ENCODE measurements around the gene TMEM184B. TPM values are rescaled to one million over a fixed set of nuclear protein-coding genes. Genes with fewer than 3 reads are reported as not detected.
A peak's percentile ranks its signal among the peaks of the same experiment; 100 is the strongest.

Gene TMEM184B
- polyA plus RNA-seq, 1 donor (not counting 4 experiments of a cell fraction or from before 2014, with no cell fraction given) = 18.8 TPM

DNA sequence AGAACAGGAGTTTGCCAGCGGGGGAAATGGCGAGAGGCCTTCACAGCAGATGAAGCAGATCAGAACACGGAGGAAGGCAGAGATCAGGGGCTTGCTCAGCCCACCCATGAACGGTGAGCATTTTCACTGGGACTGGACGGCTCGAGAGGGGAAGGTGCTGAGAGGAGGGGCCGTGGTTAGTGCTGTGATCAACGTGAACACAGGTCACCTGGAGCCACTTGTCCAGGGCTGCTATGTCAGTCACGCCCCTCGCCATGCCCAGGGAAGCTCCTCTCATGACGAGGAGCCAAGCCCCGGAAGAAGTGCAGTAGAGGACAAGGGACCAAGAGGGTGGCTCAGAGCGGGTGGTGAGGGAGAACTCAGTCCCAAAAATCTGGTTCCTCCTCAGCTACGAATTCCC, 98.2 kb downstream of the TMEM184B start:
- Histone ChIP-seq H3K9me3 (ENCODE audit: control insufficient read depth, low read depth, low read length) (no peaks in the 10 kb centered on the region), H3K9me1 (ENCODE audit: control insufficient read depth, extremely low read depth, insufficient read depth, low read length) (no peaks in the 10 kb centered on the region), H4K20me1 (ENCODE audit: control insufficient read depth, extremely low read depth, insufficient read depth, low read length) (no peaks in the 10 kb centered on the region), H3K9ac (ENCODE audit: control insufficient read depth, extremely low read depth, insufficient read depth, low read length) (no peak overlapping the region), H3K79me2 (ENCODE audit: control insufficient read depth, insufficient read depth, low read length) (no peaks in the 10 kb centered on the region), H3K27ac (ENCODE audit: control insufficient read depth, insufficient read depth, low read length) (no peak overlapping the region), H2AFZ (ENCODE audit: control insufficient read depth, low read length) (no peak overlapping the region), H3K4me2 (ENCODE audit: control insufficient read depth, extremely low read depth, insufficient read depth, low read depth, low read length) (no peak overlapping the region), H3K4me1 (ENCODE audit: control insufficient read depth, extremely low read depth, insufficient read depth, low read length) (peaks cover 43% of the 10 kb centered on the region), H3K36me3 (ENCODE audit: control insufficient read depth in 2 of 2, extremely low read depth in 1 of 2, insufficient read depth in 2 of 2, low read length in 2 of 2) (no peaks in the 10 kb centered on the region), H3K27me3 (ENCODE audit: control insufficient read depth, extremely low read depth, insufficient read depth, low read length) (no peaks in the 10 kb centered on the region), H3K4me3 (ENCODE audit: control insufficient read depth in 2 of 3, extremely low read depth in 1 of 3, insufficient read depth in 2 of 3, low read depth in 1 of 3, low read length in 3 of 3) (no peak overlapping the region)
- dilution Hi-C loops (cut with MboI; ENCODE audit: extremely low pct_ligation_motif_present, low sequenced_read_pairs) = no loop called here
- FAIRE-seq (no peak), DNase-seq (ENCODE audit: low read depth, low spot score) (no peak)
- no peak for TF ChIP-seq EZH2 (IDR thresholded peaks at IDR 0.05; ENCODE audit: low read length)
- TF ChIP-seq, protein P1, sequence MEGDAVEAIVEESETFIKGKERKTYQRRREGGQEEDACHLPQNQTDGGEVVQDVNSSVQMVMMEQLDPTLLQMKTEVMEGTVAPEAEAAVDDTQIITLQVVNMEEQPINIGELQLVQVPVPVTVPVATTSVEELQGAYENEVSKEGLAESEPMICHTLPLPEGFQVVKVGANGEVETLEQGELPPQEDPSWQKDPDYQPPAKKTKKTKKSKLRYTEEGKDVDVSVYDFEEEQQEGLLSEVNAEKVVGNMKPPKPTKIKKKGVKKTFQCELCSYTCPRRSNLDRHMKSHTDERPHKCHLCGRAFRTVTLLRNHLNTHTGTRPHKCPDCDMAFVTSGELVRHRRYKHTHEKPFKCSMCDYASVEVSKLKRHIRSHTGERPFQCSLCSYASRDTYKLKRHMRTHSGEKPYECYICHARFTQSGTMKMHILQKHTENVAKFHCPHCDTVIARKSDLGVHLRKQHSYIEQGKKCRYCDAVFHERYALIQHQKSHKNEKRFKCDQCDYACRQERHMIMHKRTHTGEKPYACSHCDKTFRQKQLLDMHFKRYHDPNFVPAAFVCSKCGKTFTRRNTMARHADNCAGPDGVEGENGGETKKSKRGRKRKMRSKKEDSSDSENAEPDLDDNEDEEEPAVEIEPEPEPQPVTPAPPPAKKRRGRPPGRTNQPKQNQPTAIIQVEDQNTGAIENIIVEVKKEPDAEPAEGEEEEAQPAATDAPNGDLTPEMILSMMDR (optimal IDR thresholded peaks at IDR 0.05 in 1 of 3, IDR thresholded peaks at IDR 0.05 in 1 of 3, conservative IDR thresholded peaks at IDR 0.05 in 1 of 3; ENCODE audit: extremely low read depth in 1 of 3, insufficient read depth in 2 of 3, low read length in 3 of 3) = no peak

- peak overlapping the region; percentile 73 for H3K9ac ChIP-seq (ENCODE audit: control insufficient read depth, extremely low read depth, insufficient read depth, low read length)
- H3K9me3 ChIP-seq (ENCODE audit: control insufficient read depth, low read depth, low read length) = no peaks in the 10 kb centered on the region
- H3K4me2 ChIP-seq (ENCODE audit: control insufficient read depth, extremely low read depth, insufficient read depth, low read depth, low read length) = no peak overlapping the region
- H3K36me3 ChIP-seq (ENCODE audit: control insufficient read depth in 2 of 2, extremely low read depth in 1 of 2, insufficient read depth in 2 of 2, low read length in 2 of 2) = no peaks in the 10 kb centered on the region
- H3K27ac ChIP-seq (ENCODE audit: control insufficient read depth, insufficient read depth, low read length) = peak overlapping the region; percentile 86
- H2AFZ ChIP-seq (ENCODE audit: control insufficient read depth, low read length) = no peak overlapping the region
- H3K4me3 ChIP-seq (ENCODE audit: control insufficient read depth in 2 of 3, extremely low read depth in 1 of 3, insufficient read depth in 2 of 3, low read depth in 1 of 3, low read length in 3 of 3) = no peak overlapping the region
- dilution Hi-C loops (cut with MboI; ENCODE audit: extremely low pct_ligation_motif_present, low sequenced_read_pairs) = no loop called here
- H3K79me2 ChIP-seq (ENCODE audit: control insufficient read depth, insufficient read depth, low read length) = no peaks in the 10 kb centered on the region
- peaks cover 36% of the 10 kb centered on the region for H3K4me1 ChIP-seq (ENCODE audit: control insufficient read depth, extremely low read depth, insufficient read depth, low read length)
- H3K27me3 ChIP-seq (ENCODE audit: control insufficient read depth, extremely low read depth, insufficient read depth, low read length) = no peaks in the 10 kb centered on the region
- no peaks in the 10 kb centered on the region for H3K9me1 ChIP-seq (ENCODE audit: control insufficient read depth, extremely low read depth, insufficient read depth, low read length)
- FAIRE-seq = no peak
- DNase-seq (ENCODE audit: low read depth, low spot score) = no peak
- H4K20me1 ChIP-seq (ENCODE audit: control insufficient read depth, extremely low read depth, insufficient read depth, low read length) = no peaks in the 10 kb centered on the region
- TF ChIP-seq, protein P1 (optimal IDR thresholded peaks at IDR 0.05 in 1 of 3, IDR thresholded peaks at IDR 0.05 in 1 of 3, conservative IDR thresholded peaks at IDR 0.05 in 1 of 3; ENCODE audit: extremely low read depth in 1 of 3, insufficient read depth in 2 of 3, low read length in 3 of 3) = no peak
- TF ChIP-seq EZH2 (IDR thresholded peaks at IDR 0.05; ENCODE audit: low read length) = no peak
Observed at GRCh38 chr22:38173641-38173906, 99.2 kb downstream of the TMEM184B start.

All from keratinocyte (primary cell).